Raji (cell line): ENCODE measurements around the gene PSMB2.

Experiments
- POLR2A ChIP-seq: IDR thresholded peaks from 2 replicates; pipeline ENCODE4 v1.6.1; 2011; ENCODE audit warnings: low read depth, low read length, control low read depth; ENCODE audit not compliant: insufficient read depth

The PSMB2 gene

GRCh38 chr1:35568975-35569395 is 72.3 kb downstream of the PSMB2 start:
- TF ChIP-seq POLR2A: no peak

GRCh38 chr1:35567947-35568558 is 73.3 kb downstream of the PSMB2 start:
- no peak for TF ChIP-seq POLR2A

GRCh38 chr1:35565742-35566133 is 75.6 kb downstream of the PSMB2 start:
- TF ChIP-seq POLR2A: no peak

GRCh38 chr1:35564884-35565741 is 76.2 kb downstream of the PSMB2 start:
- TF ChIP-seq POLR2A: no peak

GRCh38 chr1:35564037-35564883 is 77.1 kb downstream of the PSMB2 start:
- no peak for TF ChIP-seq POLR2A

- TF ChIP-seq POLR2A: no peak
Observed at GRCh38 chr1:35563166-35563565, 78.2 kb downstream of the PSMB2 start.

GRCh38 chr1:35561972-35562680 is 79.2 kb downstream of the PSMB2 start:
- TF ChIP-seq POLR2A: no peak

GRCh38 chr1:35561297-35561971 is 79.9 kb downstream of the PSMB2 start:
- no peak for TF ChIP-seq POLR2A

- no peak for TF ChIP-seq POLR2A
Observed at GRCh38 chr1:35560256-35561225, 80.8 kb downstream of the PSMB2 start.

- TF ChIP-seq POLR2A: no peak
Observed at GRCh38 chr1:35559317-35559944, 81.9 kb downstream of the PSMB2 start.

GRCh38 chr1:35558374-35559316 is 82.7 kb downstream of the PSMB2 start:
- no peak for TF ChIP-seq POLR2A
